HG02970 (cell line): ENCODE data around the gene SALL1.

ENCODE experiments used
- ATAC-seq: cut with Tn5 transposase; IDR thresholded peaks from one replicate; pipeline ENCODE4 v1.9.1; 2021; ENCODE audit warnings: mild to moderate bottlenecking, moderate library complexity, moderate number of reproducible peaks; ENCODE audit not compliant: unreplicated experiment, low FRiP score

The SALL1 gene

GRCh38 chr16:51159296-51159695 lies 8.2 kb upstream of the SALL1 start:
- ATAC-seq: no peak

GRCh38 chr16:51157698-51158097 lies 6.6 kb upstream of the SALL1 start:
- ATAC-seq: no peak

DNA sequence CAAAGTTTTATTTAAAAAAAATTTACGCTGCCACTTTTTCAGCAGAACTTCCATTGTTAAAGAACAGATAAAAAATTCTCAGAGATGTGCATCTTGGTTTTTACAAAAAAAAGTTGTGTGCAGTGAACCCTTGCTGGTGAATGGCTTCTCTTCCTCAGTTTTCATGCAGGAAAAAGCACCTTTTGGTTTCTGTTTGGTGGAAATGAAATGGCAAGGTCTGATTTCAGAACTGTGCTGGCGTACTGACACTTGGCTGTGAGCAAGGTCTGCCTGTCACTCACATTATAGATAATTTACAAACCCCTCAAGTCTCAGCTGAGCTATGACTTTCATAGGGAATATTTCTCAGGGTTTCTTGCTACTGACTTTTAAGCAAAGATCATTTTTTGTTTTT lies 5.7 kb upstream of the SALL1 start:
- ATAC-seq: no peak

DNA sequence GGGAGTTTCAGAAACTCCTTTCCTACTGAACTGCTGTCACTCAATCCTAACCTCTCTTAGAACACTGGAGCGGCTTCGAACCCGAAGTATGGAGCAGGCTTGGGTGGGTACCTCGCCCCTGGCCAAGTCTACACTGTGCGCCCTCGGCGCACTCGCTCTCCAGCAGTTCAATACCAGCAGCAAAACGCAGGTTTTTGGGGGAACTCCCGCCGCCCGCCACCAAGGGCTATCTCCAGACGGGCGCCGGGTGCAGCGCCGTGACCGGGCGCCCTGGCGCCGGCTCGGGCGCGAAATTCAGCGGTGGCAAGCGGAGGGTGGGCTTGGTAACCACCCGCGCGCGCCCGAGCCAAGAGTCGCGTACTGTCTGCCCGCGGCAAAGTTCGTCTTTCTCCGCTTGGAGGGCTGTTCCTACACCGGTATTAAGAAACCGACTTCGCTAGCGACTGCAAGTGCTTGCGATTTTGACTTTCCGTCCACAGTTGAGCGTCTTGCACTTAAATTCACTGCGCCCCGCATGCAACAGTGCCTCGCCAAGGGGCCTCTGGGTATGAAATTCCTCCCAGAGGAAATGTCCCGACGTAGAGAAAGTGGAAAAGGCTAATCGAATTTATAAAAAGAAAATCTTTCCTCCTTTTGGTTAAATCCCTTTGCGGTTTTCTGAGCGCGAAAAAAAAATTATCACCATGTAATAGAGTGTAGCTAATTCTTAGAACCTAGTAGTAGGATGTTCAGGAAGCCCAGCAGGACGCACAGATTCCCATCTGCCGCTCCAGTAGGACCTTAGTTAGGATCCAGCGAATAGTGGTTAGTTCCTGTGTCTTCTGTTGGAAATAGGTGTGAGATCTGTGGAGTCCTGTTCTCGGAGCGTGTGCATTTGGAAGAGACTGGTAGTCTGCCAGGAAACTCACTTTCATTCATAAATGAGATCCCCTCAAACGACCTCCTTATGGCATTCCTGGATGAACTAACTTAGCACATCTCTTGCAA lies 5.0 kb upstream of the SALL1 start:
- ATAC-seq: no peak

DNA sequence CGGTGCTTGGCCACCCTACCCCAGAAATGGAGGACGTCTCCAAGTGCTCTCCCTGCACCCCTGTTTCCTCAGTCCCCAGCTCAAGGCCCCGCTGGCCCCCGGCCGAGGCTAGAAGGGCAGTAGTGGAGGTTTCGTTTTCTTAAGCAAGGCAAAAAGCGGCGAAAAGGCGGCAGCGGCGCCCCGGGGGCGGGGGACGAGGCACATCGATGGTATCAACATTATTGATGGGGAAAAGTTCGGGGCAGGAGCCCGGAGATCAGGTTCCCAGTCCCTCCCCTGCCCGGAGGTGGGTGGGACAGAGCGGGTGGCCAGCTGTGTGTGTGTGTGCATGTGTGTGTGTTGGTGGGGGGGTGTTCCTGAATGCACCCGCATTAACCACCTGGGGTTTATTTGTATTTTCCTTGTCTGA lies 4.1 kb upstream of the SALL1 start:
- ATAC-seq: no peak

GRCh38 chr16:51154271-51155171 lies 3.5 kb upstream of the SALL1 start:
- no peak for ATAC-seq

GRCh38 chr16:51153577-51154031 lies 2.5 kb upstream of the SALL1 start:
- no peak for ATAC-seq

DNA sequence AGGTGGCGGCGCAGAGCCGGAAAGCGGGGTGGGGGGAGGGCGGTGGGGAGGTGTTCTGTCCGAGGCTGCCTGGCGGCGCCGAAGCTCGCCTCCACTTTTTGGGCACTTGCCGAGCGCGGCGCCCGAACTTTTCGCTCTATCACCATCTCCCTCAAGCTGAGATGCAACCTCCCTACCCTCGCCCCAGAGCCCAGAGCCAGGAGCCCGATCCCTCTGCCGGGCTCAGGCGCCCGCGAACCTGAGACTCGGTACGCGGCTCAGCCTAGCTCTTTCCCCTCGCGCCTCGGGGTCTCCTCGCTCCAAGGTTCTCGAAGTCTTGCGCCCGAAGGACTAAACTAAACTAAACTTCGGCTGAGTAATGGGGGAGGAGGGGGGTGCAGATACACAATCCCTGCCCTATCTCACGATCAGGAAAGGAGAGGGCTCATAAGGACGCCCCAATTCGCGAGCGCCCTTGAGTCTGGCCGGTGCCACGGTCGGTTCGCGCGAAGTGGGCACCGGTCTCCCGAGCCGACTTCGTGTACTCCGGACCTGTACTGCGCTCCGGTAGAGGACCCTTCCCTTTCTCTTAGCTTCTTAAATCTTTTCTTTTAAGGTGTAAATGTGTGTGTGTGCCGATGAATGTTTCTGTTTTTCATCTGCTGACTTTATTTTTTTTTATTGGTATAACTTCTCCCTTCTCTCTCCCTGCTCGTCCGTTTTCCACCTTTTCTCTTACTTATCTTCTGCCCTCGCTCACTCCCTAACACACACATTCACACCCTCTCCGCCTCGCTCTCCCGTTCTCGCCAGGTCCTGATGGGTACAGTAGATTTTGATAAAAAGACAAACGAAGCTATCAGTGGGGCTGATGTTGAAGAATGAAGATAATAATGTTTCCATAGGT lies 1.9 kb upstream of the SALL1 start:
- ATAC-seq: no peak

- ATAC-seq: no peak
These were observed 1.0 kb upstream of the SALL1 start for GRCh38 chr16:51151961-51152663.

GRCh38 chr16:51151435-51151960 lies 428 bp upstream of the SALL1 start:
- no peak for ATAC-seq

- no peak for ATAC-seq
These were observed 744 bp downstream of the SALL1 start for GRCh38 chr16:51150165-51150887.

GRCh38 chr16:51149721-51150164 lies 1.3 kb downstream of the SALL1 start:
- no peak for ATAC-seq

- ATAC-seq: no peak
These were observed 1.8 kb downstream of the SALL1 start for GRCh38 chr16:51149251-51149661.

- ATAC-seq: no peak
These were observed 2.3 kb downstream of the SALL1 start for GRCh38 chr16:51148678-51149228.

DNA sequence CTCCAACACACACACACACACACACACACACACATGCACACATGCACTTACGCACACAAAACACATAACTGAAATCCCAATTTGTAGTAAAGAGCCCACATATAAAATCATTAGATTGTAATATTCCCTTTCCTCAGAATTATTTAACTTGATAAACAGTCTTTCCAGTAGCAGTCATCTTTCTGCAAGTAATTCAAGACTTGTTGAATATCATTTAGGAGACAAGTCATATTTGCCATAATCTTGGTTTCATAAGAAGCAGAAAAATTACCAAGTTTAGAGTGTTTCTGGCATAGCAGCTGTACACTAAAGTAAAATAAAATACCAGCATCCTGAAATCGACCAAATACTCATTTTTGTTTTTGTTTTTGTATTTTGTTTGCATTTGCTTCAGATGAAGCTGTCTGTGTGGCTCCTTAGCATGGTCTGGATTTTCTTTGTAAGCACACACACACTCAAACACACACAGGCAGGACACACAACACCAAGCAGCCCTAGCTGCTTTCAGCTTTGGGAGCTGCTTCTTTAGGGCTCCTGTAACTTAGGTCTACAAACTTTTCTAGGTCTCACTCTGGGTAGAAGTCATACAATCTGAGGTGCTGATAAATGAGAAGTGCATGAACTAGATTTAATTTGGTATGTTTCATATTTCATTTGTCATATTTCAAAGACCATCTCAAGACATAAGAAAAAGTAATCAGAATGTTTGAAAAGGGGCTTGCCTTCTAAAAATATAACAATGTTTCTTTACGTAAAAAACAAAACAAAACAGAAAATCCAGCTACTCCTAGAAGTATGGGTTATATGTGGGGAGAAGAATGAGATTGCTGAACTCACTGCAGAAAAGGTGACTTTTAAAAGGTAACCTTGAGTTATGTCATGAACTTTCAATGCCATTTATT lies 3.0 kb downstream of the SALL1 start:
- no peak for ATAC-seq

DNA sequence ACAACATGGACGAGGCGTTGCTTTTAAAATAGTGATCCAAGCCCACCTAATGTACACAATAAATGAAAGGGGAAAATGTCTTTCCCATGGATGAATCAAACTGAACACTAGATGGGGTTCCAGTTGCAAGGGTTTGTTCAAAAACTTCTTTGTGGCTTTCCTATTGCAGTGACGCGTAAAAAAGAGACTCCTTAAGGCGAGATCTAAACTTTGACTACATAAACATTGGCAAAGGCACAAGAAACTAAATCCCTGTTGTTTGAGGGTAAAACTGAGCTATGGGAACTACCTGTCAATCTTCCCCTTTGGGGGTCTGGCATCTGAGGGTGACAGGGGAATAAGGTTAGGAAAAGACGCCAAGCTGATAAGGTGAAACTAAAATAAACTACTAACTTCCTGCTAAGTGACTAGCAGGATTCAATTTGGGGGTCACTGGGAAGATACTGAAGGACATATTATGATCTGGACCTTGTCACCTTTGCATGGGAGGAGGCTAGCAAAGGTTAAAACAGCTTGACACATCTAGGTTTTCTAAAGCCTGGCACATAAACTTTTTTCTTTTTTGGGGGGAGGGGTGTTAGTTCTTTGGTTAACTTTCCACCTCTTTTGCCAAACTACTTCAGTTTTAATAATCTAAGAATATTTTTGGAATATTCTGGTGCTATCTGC lies 4.7 kb downstream of the SALL1 start:
- ATAC-seq: no peak

- ATAC-seq: no peak
These were observed 6.9 kb downstream of the SALL1 start for GRCh38 chr16:51144203-51144602.
